GM21786 (cell line): Measurements from ENCODE around the gene PCDHB10.
"Not testable (repeated sequence)": the region's sequence is repeated elsewhere in the genome, so short reads cannot be mapped to it uniquely, and the experiment has no call there.

Experiments
- ATAC-seq: cut with Tn5 transposase; IDR thresholded peaks from one replicate; pipeline ENCODE4 v1.9.1; 2021; ENCODE audit not compliant: unreplicated experiment

The PCDHB10 gene

DNA sequence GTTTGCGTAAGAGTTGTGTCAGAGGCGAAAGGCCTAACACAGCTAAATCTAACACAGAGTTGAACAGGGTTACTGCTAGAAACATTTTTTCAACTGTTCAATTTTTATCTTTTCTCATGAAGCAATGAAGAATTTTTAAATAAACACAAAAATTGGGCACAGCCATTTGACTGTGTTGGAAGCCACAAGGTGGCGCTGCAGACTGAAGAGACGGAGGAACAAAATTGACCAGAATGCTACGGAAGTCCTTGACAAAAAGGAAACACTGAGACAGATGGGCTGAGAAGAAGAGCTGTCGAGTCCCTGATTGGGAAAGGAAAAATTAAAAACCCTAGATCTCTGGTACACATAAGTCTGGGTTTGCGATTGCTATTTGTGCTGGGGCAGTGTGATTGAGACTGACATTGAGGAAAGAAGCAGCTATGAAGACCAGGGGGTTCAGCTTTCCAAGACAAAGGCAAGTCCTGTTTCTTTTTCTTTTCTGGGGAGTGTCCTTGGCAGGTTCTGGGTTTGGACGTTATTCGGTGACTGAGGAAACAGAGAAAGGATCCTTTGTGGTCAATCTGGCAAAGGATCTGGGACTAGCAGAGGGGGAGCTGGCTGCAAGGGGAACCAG is 5.1 kb upstream of the PCDHB10 start, which contains the start of gene PCDHB9:
PCDHB9 (plus strand) TSS at position 265 of the 616 bp plus-strand sequence; CDS start at position 423, 158 bp downstream.
- ATAC-seq: no peak

DNA sequence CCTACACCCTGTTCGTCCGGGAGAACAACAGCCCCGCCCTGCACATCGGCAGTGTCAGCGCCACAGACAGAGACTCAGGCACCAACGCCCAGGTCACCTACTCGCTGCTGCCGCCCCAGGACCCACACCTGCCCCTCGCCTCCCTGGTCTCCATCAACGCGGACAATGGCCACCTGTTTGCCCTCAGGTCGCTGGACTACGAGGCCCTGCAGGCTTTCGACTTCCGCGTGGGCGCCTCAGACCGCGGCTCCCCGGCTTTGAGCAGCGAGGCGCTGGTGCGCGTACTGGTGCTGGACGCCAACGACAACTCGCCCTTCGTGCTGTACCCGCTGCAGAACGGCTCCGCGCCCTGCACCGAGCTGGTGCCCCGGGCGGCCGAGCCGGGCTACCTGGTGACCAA is 3.5 kb upstream of the PCDHB10 start:
- ATAC-seq: not testable (repeated sequence)

DNA sequence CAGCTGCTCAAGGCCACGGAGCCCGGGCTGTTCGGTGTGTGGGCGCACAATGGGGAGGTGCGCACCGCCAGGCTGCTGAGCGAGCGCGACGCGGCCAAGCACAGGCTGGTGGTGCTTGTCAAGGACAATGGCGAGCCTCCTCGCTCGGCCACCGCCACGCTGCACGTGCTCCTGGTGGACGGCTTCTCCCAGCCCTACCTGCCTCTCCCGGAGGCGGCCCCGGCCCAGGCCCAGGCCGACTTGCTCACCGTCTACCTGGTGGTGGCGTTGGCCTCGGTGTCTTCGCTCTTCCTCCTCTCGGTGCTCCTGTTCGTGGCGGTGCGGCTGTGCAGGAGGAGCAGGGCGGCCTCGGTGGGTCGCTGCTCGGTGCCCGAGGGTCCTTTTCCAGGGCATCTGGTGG is 3.0 kb upstream of the PCDHB10 start:
- not testable (repeated sequence) for ATAC-seq

DNA sequence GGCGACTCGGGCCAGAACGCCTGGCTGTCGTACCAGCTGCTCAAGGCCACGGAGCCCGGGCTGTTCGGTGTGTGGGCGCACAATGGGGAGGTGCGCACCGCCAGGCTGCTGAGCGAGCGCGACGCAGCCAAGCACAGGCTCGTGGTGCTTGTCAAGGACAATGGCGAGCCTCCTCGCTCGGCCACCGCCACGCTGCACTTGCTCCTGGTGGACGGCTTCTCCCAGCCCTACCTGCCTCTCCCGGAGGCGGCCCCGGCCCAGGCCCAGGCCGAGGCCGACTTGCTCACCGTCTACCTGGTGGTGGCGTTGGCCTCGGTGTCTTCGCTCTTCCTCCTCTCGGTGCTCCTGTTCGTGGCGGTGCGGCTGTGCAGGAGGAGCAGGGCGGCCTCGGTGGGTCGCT is 2.2 kb downstream of the PCDHB10 start:
- ATAC-seq: not testable (repeated sequence)

DNA sequence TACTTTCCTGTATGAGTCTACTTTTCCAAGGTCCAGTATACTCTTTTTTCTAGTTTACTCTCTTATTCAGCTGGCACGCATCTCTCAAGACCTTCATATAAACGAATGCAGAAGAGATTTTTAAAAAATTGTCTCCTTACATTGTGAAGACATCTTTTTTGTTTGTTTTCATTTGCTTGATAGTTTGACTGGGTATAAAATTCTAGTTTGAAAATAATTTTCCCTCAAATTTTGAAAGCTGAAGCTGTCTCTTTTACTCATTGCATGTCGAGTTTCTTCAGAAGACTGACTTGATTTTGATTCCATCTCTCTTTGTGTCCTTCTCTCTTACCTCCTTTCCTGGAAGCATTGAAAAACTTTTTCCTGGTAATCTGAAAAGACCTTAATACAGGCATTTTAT is 4.2 kb downstream of the PCDHB10 start:
- ATAC-seq: no peak

DNA sequence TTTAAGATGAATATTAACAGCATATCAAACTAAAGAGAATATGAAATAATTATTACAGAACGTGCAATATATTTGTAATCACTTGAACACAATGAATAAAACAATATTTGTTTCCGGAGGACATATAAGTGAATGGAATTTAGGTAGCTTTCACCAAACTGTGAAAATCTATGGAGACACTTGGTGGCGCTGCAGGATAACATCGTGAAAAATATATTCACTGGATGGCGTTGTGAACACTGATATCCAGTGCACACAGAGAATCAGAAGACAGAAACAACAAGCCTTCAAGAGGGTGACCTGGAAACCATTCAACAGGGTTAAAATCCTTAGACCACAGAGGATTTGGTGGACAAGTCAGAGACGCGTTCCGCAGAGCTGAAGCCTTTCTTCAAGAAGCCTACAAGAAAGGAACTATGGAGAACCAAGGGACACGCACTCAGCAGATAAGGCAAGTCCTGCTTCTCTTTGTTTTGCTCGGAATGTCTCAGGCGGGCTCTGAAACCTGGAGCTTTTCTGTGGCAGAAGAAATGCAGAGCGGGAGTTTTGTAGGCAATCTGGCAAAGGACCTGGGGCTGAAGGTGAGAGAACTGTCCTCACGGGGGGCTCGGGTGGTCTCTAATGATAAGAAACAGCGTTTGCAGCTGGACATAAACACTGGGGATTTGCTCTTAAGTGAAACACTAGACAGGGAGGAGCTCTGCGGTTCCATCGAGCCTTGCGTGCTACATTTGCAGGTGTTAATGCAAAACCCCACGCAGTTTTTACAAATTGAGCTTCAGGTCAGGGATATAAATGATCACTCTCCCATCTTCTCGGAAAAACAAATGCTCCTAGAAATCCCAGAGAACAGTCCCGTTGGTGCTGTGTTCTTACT is 7.4 kb downstream of the PCDHB10 start, which contains the start of gene PCDHB11:
PCDHB11 (plus strand) TSS at position 269 of the 877 bp plus-strand sequence; CDS start at position 417, 148 bp downstream.
- no peak for ATAC-seq

DNA sequence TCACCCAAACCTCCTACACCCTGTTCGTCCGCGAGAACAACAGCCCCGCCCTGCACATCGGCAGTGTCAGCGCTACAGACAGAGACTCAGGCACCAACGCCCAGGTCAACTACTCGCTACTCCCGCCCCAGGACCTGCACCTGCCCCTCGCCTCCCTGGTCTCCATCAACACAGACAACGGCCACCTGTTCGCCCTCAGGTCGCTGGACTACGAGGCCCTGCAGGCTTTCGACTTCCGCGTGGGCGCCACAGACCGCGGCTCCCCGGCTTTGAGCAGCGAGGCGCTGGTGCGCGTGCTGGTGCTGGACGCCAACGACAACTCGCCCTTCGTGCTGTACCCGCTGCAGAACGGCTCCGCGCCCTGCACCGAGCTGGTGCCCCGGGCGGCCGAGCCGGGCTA is 9.0 kb downstream of the PCDHB10 start:
- not testable (repeated sequence) for ATAC-seq

DNA sequence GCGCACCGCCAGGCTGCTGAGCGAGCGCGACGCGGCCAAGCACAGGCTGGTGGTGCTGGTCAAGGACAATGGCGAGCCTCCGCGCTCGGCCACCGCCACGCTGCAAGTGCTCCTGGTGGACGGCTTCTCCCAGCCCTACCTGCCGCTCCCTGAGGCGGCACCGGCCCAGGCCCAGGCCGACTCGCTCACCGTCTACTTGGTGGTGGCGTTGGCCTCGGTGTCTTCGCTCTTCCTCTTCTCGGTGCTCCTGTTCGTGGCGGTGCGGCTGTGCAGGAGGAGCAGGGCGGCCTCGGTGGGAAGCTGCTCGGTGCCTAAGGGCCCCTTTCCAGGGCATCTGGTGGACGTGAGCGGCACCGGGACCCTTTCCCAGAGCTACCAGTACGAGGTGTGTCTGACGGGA is 9.5 kb downstream of the PCDHB10 start:
- ATAC-seq: not testable (repeated sequence)

DNA sequence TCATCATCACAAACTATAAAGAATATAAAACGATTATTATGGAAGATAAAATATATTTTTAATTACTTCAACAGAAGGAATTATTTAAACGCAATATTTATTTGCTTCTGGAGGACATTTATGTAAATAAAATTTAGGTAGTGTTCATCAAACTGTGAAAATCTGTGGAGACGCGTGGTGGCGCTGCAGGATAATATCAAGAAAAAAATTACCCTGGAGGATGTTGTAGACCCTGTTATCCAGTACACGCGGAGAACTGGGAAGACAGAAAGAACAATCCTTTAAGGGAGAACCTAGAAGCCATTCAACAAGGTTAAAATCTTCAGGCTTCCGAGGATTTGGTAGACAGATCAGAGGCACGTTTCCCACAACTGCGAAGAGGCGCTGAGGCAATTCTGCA is 16.3 kb downstream of the PCDHB10 start, which contains the start of gene PCDHB12:
PCDHB12 (plus strand) TSS at position 242 of the 400 bp plus-strand sequence. CDS start 189 bp downstream, outside the sequence.
- ATAC-seq: no peak

DNA sequence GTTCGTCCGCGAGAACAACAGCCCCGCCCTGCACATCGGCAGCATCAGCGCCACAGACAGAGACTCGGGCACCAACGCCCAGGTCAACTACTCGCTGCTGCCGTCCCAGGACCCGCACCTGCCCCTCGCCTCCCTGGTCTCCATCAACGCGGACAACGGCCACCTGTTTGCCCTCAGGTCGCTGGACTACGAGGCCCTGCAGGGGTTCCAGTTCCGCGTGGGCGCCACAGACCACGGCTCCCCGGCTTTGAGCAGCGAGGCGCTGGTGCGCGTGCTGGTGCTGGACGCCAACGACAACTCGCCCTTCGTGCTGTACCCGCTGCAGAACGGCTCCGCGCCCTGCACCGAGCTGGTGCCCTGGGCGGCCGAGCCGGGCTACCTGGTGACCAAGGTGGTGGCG is 18.1 kb downstream of the PCDHB10 start:
- ATAC-seq: not testable (repeated sequence)

DNA sequence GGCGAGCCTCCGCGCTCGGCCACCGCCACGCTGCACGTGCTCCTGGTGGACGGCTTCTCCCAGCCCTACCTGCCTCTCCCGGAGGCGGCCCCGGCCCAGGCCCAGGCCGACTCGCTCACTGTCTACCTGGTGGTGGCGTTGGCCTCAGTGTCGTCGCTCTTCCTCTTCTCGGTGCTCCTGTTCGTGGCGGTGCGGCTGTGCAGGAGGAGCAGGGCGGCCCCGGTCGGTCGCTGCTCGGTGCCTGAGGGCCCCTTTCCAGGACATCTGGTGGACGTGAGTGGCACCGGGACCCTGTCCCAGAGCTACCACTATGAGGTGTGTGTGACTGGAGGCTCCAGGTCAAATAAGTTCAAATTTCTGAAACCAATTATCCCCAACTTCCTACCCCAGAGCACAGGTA is 18.7 kb downstream of the PCDHB10 start:
- not testable (repeated sequence) for ATAC-seq

DNA sequence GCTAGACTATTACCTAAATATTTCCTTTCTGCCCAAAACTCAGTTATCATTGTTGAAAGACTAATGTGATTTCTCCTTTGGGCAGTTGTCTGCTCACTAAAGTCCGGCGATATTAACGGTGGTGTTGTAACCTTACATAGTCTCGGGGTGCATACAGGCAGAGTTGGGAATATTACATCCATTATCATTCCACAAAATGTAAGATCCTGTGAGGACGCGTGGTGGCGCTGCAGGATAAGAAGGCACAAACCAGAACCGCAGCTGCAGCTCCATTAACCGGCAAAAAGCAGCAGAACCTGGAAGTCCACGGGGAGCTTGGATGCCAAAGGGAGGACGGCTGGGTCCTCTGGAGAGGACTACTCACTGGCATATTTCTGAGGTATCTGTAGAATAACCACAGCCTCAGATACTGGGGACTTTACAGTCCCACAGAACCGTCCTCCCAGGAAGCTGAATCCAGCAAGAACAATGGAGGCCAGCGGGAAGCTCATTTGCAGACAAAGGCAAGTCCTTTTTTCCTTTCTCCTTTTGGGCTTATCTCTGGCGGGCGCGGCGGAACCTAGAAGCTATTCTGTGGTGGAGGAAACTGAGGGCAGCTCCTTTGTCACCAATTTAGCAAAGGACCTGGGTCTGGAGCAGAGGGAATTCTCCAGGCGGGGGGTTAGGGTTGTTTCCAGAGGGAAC is 21.6 kb downstream of the PCDHB10 start, which contains the start of gene PCDHB13:
PCDHB13 (plus strand) TSS at position 264 of the 684 bp plus-strand sequence; CDS start at position 469, 205 bp downstream.
- ATAC-seq: not testable (repeated sequence)

DNA sequence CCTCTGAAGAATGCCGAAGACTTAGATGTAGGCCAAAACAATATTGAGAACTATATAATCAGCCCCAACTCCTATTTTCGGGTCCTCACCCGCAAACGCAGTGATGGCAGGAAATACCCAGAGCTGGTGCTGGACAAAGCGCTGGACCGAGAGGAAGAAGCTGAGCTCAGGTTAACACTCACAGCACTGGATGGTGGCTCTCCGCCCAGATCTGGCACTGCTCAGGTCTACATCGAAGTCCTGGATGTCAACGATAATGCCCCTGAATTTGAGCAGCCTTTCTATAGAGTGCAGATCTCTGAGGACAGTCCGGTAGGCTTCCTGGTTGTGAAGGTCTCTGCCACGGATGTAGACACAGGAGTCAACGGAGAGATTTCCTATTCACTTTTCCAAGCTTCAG is 22.4 kb downstream of the PCDHB10 start:
- not testable (repeated sequence) for ATAC-seq

DNA sequence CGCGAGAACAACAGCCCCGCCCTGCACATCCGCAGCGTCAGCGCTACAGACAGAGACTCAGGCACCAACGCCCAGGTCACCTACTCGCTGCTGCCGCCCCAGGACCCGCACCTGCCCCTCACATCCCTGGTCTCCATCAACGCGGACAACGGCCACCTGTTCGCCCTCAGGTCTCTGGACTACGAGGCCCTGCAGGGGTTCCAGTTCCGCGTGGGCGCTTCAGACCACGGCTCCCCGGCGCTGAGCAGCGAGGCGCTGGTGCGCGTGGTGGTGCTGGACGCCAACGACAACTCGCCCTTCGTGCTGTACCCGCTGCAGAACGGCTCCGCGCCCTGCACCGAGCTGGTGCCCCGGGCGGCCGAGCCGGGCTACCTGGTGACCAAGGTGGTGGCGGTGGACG is 23.4 kb downstream of the PCDHB10 start:
- ATAC-seq: not testable (repeated sequence)

DNA sequence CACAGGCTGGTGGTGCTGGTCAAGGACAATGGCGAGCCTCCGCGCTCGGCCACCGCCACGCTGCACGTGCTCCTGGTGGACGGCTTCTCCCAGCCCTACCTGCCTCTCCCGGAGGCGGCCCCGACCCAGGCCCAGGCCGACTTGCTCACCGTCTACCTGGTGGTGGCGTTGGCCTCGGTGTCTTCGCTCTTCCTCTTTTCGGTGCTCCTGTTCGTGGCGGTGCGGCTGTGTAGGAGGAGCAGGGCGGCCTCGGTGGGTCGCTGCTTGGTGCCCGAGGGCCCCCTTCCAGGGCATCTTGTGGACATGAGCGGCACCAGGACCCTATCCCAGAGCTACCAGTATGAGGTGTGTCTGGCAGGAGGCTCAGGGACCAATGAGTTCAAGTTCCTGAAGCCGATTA is 23.9 kb downstream of the PCDHB10 start:
- ATAC-seq: not testable (repeated sequence)

DNA sequence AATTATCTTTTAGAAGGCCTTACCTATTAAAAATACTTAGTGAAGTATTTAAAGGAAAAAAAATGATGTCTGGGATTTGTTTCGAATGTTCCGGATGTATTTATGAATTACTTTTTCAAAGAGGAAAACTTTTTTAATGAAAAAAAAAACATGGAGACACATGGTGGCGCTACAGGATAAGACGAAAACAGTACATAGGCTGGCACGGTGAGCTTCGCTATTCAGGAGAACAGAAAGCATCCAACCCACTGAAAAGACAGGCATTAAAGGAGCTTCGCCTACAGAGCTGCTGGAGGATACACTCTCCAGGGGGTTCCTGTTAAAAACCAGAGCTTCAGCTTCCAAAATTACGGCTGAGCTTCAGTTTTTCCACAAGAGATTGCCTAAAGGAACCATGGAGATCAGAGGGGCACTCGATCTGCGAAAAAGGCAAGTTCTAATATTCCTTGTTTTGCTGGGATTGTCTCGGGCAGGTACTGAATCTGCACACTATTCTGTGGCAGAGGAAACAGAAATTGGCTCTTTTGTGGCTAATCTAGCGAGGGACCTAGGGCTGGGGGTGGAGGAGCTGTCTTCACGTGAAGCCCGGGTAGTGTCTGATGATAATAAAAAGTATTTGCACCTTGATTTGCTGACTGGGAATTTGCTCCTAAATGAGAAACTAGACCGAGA is 31.1 kb downstream of the PCDHB10 start, which contains the start of gene PCDHB14:
PCDHB14 (plus strand) TSS at position 232 of the 672 bp plus-strand sequence; CDS start at position 395, 163 bp downstream.
- no peak for ATAC-seq

DNA sequence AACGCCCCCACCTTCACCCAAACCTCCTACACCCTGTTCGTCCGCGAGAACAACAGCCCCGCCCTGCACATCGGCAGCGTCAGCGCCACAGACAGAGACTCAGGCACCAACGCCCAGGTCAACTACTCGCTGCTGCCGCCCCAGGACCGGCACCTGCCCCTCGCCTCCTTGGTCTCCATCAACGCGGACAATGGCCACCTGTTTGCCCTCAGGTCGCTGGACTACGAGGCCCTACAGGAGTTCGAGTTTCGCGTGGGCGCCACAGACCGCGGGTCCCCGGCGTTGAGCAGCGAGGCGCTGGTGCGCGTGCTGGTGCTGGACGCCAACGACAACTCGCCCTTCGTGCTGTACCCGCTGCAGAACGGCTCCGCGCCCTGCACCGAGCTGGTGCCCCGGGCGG is 32.7 kb downstream of the PCDHB10 start:
- not testable (repeated sequence) for ATAC-seq

DNA sequence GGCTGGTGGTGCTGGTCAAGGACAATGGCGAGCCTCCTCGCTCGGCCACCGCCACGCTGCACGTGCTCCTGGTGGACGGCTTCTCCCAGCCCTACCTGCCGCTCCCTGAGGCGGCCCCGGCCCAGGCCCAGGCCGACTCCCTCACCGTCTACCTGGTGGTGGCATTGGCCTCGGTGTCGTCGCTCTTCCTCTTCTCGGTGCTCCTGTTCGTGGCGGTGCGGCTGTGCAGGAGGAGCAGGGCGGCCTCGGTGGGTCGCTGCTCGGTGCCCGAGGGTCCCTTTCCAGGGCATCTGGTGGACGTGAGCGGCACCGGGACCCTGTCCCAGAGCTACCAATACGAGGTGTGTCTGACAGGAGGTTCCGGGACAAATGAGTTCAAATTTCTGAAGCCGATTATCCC is 33.3 kb downstream of the PCDHB10 start:
- not testable (repeated sequence) for ATAC-seq

DNA sequence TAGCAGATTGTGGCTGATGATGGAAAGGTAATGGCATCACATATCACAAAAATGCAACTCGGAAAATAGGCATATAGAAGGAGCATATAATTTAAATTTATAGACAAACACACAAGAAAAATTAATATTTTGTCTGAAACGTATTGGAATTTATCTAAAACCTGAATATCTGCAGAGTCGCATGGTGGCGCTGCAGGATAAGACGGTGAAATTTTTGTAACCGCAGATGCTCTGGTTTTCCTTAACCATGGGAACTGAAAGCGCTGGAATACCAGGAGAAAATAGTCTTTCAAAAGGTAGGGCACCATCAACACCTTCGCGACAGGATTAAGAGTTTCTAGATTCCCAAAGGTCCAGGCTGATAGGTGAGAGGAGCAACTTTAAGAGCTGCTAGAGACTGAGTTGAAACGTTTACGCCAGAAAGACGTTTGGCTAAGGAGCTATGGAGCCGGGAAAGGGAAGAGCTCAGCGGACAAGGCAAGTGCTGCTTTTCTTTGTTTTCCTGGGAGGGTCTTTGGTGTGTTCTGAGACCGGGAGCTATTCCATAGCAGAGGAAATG is 42.0 kb downstream of the PCDHB10 start:
- ATAC-seq: no peak

DNA sequence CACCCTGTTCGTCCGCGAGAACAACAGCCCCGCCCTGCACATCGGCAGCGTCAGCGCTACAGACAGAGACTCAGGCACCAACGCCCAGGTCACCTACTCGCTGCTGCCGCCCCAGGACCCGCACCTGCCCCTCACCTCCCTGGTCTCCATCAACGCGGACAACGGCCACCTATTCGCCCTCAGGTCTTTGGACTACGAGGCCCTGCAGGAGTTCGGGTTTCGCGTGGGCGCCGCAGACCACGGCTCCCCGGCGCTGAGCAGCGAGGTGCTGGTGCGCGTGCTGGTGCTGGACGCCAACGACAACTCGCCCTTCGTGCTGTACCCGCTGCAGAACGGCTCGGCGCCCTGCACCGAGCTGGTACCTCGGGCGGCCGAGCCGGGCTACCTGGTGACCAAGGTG is 43.8 kb downstream of the PCDHB10 start:
- ATAC-seq: not testable (repeated sequence)
